Gastroesophageal sphincter (tissue), 3 donors: ENCODE data around the gene ZNF747.

Experiments used
- POLR2A ChIP-seq, 2 donors: fragments of 450-650 bp; IDR thresholded peaks; one replicate each; pipeline ENCODE4 v1.6.1; 2017; ENCODE audit warnings: antibody characterized with exemption in 2 of 2, mild to moderate bottlenecking in 2 of 2, moderate library complexity in 1 of 2
- TF ChIP-seq, protein P1 (sequence below), 4 experiments: fragments of 200-600 bp in 2 of 4; fragments of 450-650 bp in 2 of 4; sonication (generic) in 1 of 4; IDR thresholded peaks; one replicate each; pipeline ENCODE4 v1.5.1; 2017 to 2019; ENCODE audit warnings: antibody characterized with exemption in 4 of 4, mild to moderate bottlenecking in 2 of 4, moderate library complexity in 2 of 4

DNA sequence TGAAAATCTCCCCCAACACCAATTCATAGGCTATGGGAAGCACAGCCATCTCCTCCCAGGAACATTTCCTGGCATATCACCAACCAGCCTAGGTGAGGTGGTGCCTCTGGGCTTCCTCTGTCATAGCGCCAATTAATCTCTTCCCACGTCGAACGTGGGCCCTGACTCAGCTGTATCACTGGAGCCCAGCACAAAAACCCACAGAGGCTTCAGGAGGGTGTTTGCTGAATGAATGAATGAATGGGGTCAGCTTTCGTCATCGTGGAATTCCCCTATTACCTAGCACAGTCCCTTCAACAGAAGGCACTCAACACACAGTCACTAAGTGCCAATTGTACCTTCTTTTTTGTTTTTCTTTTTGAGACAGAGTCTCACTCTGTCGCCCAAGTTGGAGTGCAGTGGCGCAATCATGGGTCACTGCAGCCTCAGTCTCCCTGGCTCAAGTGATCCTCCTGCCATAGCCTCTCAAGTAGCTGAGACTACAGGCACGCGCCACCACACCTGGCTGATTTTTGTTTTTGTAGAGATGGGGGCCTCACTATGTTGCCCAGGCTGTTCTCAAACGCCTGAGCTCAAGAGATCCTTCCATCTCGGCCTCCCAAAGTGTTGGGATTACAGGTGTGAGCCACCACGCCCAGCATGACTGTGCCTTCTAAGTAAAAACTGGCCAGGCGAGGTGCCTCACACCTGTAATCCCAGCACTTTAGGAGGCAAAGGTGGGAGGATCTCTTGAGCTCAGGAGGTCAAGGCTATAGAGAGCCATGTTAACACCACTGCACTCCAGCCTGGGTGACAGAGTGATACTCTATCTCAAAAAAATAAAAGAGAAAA is 32.7 kb upstream of the ZNF747 start:
- TF ChIP-seq, protein P1, sequence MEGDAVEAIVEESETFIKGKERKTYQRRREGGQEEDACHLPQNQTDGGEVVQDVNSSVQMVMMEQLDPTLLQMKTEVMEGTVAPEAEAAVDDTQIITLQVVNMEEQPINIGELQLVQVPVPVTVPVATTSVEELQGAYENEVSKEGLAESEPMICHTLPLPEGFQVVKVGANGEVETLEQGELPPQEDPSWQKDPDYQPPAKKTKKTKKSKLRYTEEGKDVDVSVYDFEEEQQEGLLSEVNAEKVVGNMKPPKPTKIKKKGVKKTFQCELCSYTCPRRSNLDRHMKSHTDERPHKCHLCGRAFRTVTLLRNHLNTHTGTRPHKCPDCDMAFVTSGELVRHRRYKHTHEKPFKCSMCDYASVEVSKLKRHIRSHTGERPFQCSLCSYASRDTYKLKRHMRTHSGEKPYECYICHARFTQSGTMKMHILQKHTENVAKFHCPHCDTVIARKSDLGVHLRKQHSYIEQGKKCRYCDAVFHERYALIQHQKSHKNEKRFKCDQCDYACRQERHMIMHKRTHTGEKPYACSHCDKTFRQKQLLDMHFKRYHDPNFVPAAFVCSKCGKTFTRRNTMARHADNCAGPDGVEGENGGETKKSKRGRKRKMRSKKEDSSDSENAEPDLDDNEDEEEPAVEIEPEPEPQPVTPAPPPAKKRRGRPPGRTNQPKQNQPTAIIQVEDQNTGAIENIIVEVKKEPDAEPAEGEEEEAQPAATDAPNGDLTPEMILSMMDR (IDR thresholded peaks at IDR 0.05), result no peak
- no peak for TF ChIP-seq POLR2A (IDR thresholded peaks at IDR 0.05)
